PFSK-1 (cell line): ENCODE measurements around the gene BABAM2.

Source experiments
- FOXP2 ChIP-seq: optimal IDR thresholded peaks from 2 replicates; pipeline ENCODE3; 2011; ENCODE audit warnings: borderline replicate concordance, control low read depth, inconsistent platforms; ENCODE audit not compliant: insufficient read depth; ENCODE audit errors: extremely low read length, extremely low read depth
- POLR2AphosphoS5 ChIP-seq: IDR thresholded peaks from 2 replicates; pipeline ENCODE4 v1.6.1; 2012; ENCODE audit warnings: low read depth, mild to moderate bottlenecking, control low read depth, low read length, moderate library complexity
- SIN3A ChIP-seq: IDR thresholded peaks from 2 replicates; pipeline ENCODE4 v1.6.1; 2012; ENCODE audit warnings: mild to moderate bottlenecking, low read length, moderate library complexity, borderline replicate concordance; ENCODE audit not compliant: insufficient read depth
- TAF1 ChIP-seq: IDR thresholded peaks from 2 replicates; pipeline ENCODE4 v1.6.1; 2012; ENCODE audit warnings: low read length, control low read depth, borderline replicate concordance; ENCODE audit not compliant: insufficient read depth
- TF ChIP-seq, protein P1 (sequence below), 2 experiments: IDR thresholded peaks; 2 replicates each; pipeline versions ENCODE4 v1.6.1 to v1.8.0; 2011 to 2012; ENCODE audit warnings: low read depth in 2 of 2, low read length in 2 of 2, control low read depth in 1 of 2, inconsistent platforms in 1 of 2, mild to moderate bottlenecking in 1 of 2, moderate library complexity in 1 of 2; ENCODE audit not compliant: insufficient read depth in 1 of 2

The BABAM2 gene

DNA sequence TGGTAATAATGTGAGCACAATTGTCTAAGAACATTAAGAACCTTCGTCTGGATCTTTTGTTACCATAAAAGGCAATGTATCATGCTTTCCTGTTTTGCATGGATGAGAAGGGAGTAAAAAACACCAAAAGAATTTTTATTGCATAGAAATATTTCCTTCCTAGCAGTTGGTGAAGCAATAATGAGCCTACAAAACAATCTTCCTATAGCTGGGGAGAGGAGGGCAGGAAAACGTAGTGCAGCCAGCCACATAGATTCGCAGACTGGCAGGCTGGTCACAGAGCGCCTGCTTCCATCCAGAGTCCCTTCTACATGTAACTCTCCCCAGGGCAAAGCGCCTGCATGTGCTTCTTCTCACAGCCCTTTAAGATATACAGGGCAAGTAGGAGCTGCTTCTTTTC is 190.4 kb downstream of the BABAM2 start:
- TF ChIP-seq POLR2AphosphoS5, result no peak
- TF ChIP-seq SIN3A, result no peak
- TF ChIP-seq, protein P1, sequence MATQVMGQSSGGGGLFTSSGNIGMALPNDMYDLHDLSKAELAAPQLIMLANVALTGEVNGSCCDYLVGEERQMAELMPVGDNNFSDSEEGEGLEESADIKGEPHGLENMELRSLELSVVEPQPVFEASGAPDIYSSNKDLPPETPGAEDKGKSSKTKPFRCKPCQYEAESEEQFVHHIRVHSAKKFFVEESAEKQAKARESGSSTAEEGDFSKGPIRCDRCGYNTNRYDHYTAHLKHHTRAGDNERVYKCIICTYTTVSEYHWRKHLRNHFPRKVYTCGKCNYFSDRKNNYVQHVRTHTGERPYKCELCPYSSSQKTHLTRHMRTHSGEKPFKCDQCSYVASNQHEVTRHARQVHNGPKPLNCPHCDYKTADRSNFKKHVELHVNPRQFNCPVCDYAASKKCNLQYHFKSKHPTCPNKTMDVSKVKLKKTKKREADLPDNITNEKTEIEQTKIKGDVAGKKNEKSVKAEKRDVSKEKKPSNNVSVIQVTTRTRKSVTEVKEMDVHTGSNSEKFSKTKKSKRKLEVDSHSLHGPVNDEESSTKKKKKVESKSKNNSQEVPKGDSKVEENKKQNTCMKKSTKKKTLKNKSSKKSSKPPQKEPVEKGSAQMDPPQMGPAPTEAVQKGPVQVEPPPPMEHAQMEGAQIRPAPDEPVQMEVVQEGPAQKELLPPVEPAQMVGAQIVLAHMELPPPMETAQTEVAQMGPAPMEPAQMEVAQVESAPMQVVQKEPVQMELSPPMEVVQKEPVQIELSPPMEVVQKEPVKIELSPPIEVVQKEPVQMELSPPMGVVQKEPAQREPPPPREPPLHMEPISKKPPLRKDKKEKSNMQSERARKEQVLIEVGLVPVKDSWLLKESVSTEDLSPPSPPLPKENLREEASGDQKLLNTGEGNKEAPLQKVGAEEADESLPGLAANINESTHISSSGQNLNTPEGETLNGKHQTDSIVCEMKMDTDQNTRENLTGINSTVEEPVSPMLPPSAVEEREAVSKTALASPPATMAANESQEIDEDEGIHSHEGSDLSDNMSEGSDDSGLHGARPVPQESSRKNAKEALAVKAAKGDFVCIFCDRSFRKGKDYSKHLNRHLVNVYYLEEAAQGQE (IDR thresholded peaks at IDR 0.05; ENCODE audit: insufficient read depth in 1 of 2, low read depth in 2 of 2, low read length in 2 of 2), result no peak
- no peak for TF ChIP-seq TAF1

DNA sequence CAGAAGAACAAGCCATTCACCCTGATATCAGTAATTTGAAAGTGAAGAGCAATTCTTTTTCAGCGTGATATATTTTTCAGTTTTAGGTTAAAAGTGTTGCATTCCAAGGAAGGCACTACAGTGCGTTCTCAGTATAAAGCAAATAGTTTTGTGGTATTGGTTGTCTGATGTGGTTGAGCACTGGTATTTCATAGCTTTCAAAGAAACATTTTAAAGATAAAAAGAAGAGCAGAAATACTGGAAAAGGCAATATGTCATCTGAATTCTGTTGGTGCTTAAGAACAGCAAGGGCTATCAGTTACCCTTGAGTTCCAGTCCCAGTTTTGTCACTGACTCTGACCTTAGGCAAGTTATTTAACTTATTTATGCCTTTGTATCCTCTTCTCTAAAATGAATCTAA is 191.6 kb downstream of the BABAM2 start:
- no peak for TF ChIP-seq TAF1
- no peak for TF ChIP-seq SIN3A
- TF ChIP-seq, protein P1 (IDR thresholded peaks at IDR 0.05; ENCODE audit: insufficient read depth in 1 of 2, low read depth in 2 of 2, low read length in 2 of 2), result no peak
- TF ChIP-seq FOXP2, result no peak
- TF ChIP-seq POLR2AphosphoS5, result no peak

DNA sequence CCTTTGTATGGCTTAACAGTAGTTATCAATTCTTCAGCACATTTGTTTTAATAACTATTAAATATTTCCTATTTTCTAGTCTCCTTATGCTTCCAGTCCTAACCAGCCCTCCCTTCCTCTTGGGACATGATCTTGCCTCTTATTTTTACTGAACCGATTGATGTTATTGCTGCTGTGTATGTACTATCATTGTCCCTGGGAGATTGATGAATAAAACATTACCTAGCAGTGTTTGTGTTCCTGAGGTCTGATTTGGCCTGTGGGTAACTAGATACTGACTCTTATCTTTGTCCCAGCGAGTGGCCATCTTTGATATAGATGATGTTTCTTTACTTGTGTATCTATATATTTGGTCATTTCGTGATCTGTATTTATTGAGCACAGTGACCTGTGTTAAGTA is 192.9 kb downstream of the BABAM2 start:
- TF ChIP-seq, protein P1 (IDR thresholded peaks at IDR 0.05; ENCODE audit: insufficient read depth in 1 of 2, low read depth in 2 of 2, low read length in 2 of 2), result no peak
- TF ChIP-seq TAF1 (no peak), POLR2AphosphoS5 (no peak), FOXP2 (no peak), SIN3A (no peak)

DNA sequence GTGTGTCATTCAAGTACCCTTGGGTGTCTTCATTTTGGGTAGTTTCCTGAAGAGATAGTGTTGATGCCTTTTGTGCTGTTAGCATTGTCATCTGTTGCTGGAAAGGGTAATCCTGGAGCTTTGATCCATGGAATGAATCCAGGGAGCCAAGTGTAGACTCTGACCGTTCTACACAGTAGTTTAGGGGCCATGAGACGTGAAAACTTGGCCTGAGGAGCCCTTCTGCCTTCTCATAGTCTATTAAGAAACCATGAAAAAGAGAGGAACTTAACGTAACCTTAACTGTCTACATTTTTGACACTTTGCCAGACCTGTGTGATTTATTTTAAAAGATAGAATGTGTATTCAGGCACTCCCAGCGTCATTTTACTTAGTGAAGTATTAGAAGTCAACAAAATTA is 194.0 kb downstream of the BABAM2 start:
- TF ChIP-seq, protein P1 (IDR thresholded peaks at IDR 0.05; ENCODE audit: insufficient read depth in 1 of 2, low read depth in 2 of 2, low read length in 2 of 2), result no peak
- TF ChIP-seq TAF1 (no peak), FOXP2 (no peak), POLR2AphosphoS5 (no peak), SIN3A (no peak)

DNA sequence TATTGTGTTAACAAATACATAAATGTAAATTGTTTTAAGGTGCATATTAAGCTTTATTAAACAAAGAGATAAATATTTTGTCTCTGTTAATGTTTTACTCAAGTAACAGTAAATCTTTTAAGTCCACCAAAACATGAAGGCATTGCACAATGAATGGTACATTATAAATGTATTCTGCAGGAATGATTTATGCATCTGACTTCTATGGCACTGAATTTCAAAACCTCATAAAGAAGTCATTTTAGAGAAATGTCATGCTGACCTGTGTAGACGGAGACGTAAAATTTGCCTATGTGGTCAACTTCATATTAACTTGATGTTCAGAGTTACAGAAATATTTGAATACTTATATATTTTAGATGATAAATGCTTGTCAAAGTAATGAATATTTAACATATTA is 194.7 kb downstream of the BABAM2 start:
- TF ChIP-seq POLR2AphosphoS5, result no peak
- no peak for TF ChIP-seq FOXP2
- TF ChIP-seq SIN3A, result no peak
- no peak for TF ChIP-seq TAF1
- TF ChIP-seq, protein P1 (IDR thresholded peaks at IDR 0.05; ENCODE audit: insufficient read depth in 1 of 2, low read depth in 2 of 2, low read length in 2 of 2), result no peak
